ENCODE measurements around the gene HS6ST2.

HS6ST2 gene

DNA sequence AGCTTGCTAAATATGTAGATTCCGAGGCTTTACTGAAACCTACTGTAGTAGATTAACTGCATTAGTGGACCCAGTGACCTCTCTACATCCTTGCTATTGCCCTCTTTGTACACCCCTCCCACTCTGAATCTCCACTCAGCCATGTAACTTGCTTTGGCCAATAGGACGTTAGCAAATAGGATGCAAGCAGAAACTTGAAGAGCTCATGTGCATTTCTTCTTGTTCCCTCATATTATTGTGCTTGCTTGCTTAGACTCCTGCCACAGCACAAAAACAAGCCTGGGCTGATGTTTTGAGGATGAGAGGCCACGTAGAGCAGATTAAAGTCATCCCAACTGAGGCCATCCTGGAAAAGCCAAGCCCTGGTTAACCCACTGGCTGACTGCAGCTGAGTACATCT, 147.9 kb downstream of the HS6ST2 start:
- Histone ChIP-seq H3K9me3 (ENCODE audit: control insufficient read depth, insufficient read depth, low read depth, low read length) (no peaks in the 10 kb centered on the region), H3K36me3 (ENCODE audit: control insufficient read depth in 2 of 2, insufficient read depth in 1 of 2, low read length in 2 of 2) (no peaks in the 10 kb centered on the region), H3K4me3 (ENCODE audit: low read depth, low read length) (no peak overlapping the region), H3K4me1 (ENCODE audit: control insufficient read depth, insufficient read depth, low read length) (no peaks in the 10 kb centered on the region), H3K27ac (ENCODE audit: extremely low read depth, low read depth, low read length) (no peak overlapping the region)
- no peak for TF ChIP-seq ZNF311 (tag by site-specific recombination; IDR thresholded peaks at IDR 0.05; ENCODE audit: borderline replicate concordance)
- TF ChIP-seq REPIN1 (tag by site-specific recombination; IDR thresholded peaks at IDR 0.05; ENCODE audit: low read depth) = no peak
- TF ChIP-seq, protein P1, sequence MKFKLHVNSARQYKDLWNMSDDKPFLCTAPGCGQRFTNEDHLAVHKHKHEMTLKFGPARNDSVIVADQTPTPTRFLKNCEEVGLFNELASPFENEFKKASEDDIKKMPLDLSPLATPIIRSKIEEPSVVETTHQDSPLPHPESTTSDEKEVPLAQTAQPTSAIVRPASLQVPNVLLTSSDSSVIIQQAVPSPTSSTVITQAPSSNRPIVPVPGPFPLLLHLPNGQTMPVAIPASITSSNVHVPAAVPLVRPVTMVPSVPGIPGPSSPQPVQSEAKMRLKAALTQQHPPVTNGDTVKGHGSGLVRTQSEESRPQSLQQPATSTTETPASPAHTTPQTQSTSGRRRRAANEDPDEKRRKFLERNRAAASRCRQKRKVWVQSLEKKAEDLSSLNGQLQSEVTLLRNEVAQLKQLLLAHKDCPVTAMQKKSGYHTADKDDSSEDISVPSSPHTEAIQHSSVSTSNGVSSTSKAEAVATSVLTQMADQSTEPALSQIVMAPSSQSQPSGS (tag by site-specific recombination; IDR thresholded peaks at IDR 0.05; ENCODE audit: low read depth) = no peak
- TF ChIP-seq ZNF404 (tag by site-specific recombination; IDR thresholded peaks at IDR 0.05) = no peak
- TF ChIP-seq, protein P2, sequence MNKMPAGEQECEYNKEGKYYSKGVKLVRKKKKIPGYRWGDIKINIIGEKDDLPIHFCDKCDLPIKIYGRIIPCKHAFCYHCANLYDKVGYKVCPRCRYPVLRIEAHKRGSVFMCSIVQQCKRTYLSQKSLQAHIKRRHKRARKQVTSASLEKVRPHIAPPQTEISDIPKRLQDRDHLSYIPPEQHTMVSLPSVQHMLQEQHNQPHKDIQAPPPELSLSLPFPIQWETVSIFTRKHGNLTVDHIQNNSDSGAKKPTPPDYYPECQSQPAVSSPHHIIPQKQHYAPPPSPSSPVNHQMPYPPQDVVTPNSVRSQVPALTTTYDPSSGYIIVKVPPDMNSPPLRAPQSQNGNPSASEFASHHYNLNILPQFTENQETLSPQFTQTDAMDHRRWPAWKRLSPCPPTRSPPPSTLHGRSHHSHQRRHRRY (tag by site-specific recombination; IDR thresholded peaks at IDR 0.05) = no peak
- TF ChIP-seq ZNF776 (tag by site-specific recombination; IDR thresholded peaks at IDR 0.05; ENCODE audit: borderline replicate concordance) = no peak
- no peak for TF ChIP-seq ZNF529 (tag by site-specific recombination; IDR thresholded peaks at IDR 0.05; ENCODE audit: insufficient replicate concordance)
- no peak for TF ChIP-seq ZNF654 (tag by site-specific recombination; IDR thresholded peaks at IDR 0.05; ENCODE audit: low read depth)
- TF ChIP-seq ZNF184 (tag by site-specific recombination; IDR thresholded peaks at IDR 0.05) = no peak
- TF ChIP-seq, protein P3, sequence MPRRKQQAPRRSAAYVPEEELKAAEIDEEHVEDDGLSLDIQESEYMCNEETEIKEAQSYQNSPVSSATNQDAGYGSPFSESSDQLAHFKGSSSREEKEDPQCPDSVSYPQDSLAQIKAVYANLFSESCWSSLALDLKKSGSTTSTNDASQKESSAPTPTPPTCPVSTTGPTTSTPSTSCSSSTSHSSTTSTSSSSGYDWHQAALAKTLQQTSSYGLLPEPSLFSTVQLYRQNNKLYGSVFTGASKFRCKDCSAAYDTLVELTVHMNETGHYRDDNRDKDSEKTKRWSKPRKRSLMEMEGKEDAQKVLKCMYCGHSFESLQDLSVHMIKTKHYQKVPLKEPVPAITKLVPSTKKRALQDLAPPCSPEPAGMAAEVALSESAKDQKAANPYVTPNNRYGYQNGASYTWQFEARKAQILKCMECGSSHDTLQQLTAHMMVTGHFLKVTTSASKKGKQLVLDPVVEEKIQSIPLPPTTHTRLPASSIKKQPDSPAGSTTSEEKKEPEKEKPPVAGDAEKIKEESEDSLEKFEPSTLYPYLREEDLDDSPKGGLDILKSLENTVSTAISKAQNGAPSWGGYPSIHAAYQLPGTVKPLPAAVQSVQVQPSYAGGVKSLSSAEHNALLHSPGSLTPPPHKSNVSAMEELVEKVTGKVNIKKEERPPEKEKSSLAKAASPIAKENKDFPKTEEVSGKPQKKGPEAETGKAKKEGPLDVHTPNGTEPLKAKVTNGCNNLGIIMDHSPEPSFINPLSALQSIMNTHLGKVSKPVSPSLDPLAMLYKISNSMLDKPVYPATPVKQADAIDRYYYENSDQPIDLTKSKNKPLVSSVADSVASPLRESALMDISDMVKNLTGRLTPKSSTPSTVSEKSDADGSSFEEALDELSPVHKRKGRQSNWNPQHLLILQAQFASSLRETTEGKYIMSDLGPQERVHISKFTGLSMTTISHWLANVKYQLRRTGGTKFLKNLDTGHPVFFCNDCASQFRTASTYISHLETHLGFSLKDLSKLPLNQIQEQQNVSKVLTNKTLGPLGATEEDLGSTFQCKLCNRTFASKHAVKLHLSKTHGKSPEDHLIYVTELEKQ (tag by site-specific recombination; IDR thresholded peaks at IDR 0.05; ENCODE audit: borderline replicate concordance) = no peak
- no peak for TF ChIP-seq ZNF660 (tag by site-specific recombination; IDR thresholded peaks at IDR 0.05)
- TF ChIP-seq ZNF777 (tag by site-specific recombination; IDR thresholded peaks at IDR 0.05; ENCODE audit: borderline replicate concordance) = no peak
- TF ChIP-seq ZNF530 (tag by site-specific recombination; IDR thresholded peaks at IDR 0.05; ENCODE audit: low read depth) = no peak
- no peak for TF ChIP-seq SCRT1 (tag by site-specific recombination; IDR thresholded peaks at IDR 0.05; ENCODE audit: borderline replicate concordance)
- TF ChIP-seq ZNF473 (tag by site-specific recombination; IDR thresholded peaks at IDR 0.05) = no peak
- TF ChIP-seq ZNF391 (tag by site-specific recombination; IDR thresholded peaks at IDR 0.05; ENCODE audit: borderline replicate concordance, low read depth) = no peak
- no peak for TF ChIP-seq ZNF223 (tag by site-specific recombination; IDR thresholded peaks at IDR 0.05)
- TF ChIP-seq, protein P4, sequence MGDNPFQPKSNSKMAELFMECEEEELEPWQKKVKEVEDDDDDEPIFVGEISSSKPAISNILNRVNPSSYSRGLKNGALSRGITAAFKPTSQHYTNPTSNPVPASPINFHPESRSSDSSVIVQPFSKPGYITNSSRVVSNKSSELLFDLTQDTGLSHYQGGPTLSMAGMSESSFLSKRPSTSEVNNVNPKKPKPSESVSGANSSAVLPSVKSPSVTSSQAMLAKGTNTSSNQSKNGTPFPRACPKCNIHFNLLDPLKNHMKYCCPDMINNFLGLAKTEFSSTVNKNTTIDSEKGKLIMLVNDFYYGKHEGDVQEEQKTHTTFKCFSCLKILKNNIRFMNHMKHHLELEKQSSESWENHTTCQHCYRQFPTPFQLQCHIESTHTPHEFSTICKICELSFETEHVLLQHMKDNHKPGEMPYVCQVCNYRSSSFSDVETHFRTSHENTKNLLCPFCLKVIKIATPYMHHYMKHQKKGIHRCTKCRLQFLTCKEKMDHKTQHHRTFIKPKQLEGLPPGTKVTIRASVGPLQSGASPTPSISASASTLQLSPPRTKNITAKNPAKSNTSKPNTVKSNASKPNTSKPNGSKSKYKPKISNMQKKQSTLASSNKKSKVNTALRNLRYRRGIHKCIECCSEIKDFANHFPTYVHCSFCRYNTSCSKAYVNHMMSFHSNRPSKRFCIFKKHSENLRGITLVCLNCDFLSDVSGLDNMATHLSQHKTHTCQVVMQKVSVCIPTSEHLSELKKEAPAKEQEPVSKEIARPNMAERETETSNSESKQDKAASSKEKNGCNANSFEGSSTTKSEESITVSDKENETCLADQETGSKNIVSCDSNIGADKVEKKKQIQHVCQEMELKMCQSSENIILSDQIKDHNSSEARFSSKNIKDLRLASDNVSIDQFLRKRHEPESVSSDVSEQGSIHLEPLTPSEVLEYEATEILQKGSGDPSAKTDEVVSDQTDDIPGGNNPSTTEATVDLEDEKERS (tag by site-specific recombination; IDR thresholded peaks at IDR 0.05) = no peak
- TF ChIP-seq ZNF555 (tag by site-specific recombination; conservative IDR thresholded peaks at IDR 0.05) = no peak
- ChIA-PET POLR2A (no interaction called here), CTCF (interaction anchor here (0.6 to 1.3 kb wide), 2 partner anchors 19 to 333 kb away, joined by 3 to 4 read pairs; no protein-coding TSS in a partner anchor)
